Hepatocyte (in vitro differentiated cells): Measurements from ENCODE around the gene SCAMP2. TPM values are rescaled to one million over a fixed set of nuclear protein-coding genes. Genes with fewer than 3 reads are reported as not detected.

ENCODE experiments used
- DNase-seq: peaks from one replicate; pipeline ENCODE4 v3.0.0-alpha.2; 2016; ENCODE audit warnings: low spot score
- H2AFZ ChIP-seq: fragments of 200-600 bp; sonication (generic); 2 replicates; pipeline ENCODE4 v1.6.0; 2016; ENCODE audit warnings: antibody characterized with exemption, mild to moderate bottlenecking
- H3K27ac ChIP-seq: fragments of 200-600 bp; sonication (generic); 2 replicates; pipeline ENCODE4 v1.5.1; 2016; ENCODE audit warnings: mild to moderate bottlenecking
- H3K27me3 ChIP-seq: fragments of 200-600 bp; sonication (generic); 2 replicates; pipeline ENCODE4 v1.6.1; 2016
- H3K36me3 ChIP-seq: fragments of 200-600 bp; sonication (generic); replicated peaks from 2 replicates; pipeline ENCODE4 v1.5.1; 2016; ENCODE audit warnings: low read depth; ENCODE audit not compliant: insufficient read depth
- H3K4me1 ChIP-seq: fragments of 200-600 bp; sonication (generic); 2 replicates; pipeline ENCODE4 v1.5.1; 2016; ENCODE audit warnings: mild to moderate bottlenecking, moderate library complexity; ENCODE audit not compliant: insufficient read depth
- H3K4me2 ChIP-seq: fragments of 200-600 bp; sonication (generic); 2 replicates; pipeline ENCODE4 v1.6.0; 2016
- H3K4me3 ChIP-seq: fragments of 200-600 bp; sonication (generic); 2 replicates; pipeline ENCODE4 v1.5.1; 2016; ENCODE audit warnings: mild to moderate bottlenecking
- H3K79me2 ChIP-seq: fragments of 200-600 bp; sonication (generic); 2 replicates; pipeline ENCODE4 v1.6.0; 2017; ENCODE audit warnings: mild to moderate bottlenecking
- H3K9me2 ChIP-seq: fragments of 200-600 bp; sonication (generic); replicated peaks from 2 replicates; pipeline ENCODE4 v1.6.0; 2017; ENCODE audit warnings: mild to moderate bottlenecking; ENCODE audit not compliant: insufficient read depth
- H3K9me3 ChIP-seq: fragments of 200-600 bp; sonication (generic); 2 replicates; pipeline ENCODE4 v1.5.1; 2016; ENCODE audit warnings: low read depth, mild to moderate bottlenecking
- H4K20me1 ChIP-seq: fragments of 200-600 bp; sonication (generic); 2 replicates; pipeline ENCODE4 v1.6.0; 2016; ENCODE audit warnings: mild to moderate bottlenecking; ENCODE audit not compliant: insufficient read depth, poor library complexity, severe bottlenecking
- CTCF ChIP-seq: fragments of 200-600 bp; sonication (generic); IDR thresholded peaks from 2 replicates; pipeline ENCODE4 v1.5.1; 2016; ENCODE audit warnings: antibody characterized with exemption, mild to moderate bottlenecking; ENCODE audit not compliant: poor library complexity
- EZH2 ChIP-seq: fragments of 200-600 bp; sonication (generic); IDR thresholded peaks from 2 replicates; pipeline ENCODE4 v1.6.1; 2016; ENCODE audit warnings: antibody characterized with exemption, mild to moderate bottlenecking, borderline replicate concordance
- EZH2phosphoT487 ChIP-seq: fragments of 200-600 bp; sonication (generic); IDR thresholded peaks from one replicate; pipeline ENCODE4 v1.6.1; 2018; ENCODE audit warnings: antibody characterized with exemption, mild to moderate bottlenecking, low read depth, moderate library complexity; ENCODE audit not compliant: unreplicated experiment, severe bottlenecking
- WGBS: methylation state at CpG from one replicate; pipeline ENCODE4 v1.1.6; 2016; ENCODE audit warnings: low lambda C conversion rate; ENCODE audit errors: missing lambda C conversion rate; 5-methylcytosine and 5-hydroxymethylcytosine counted together
- polyA plus RNA-seq: library from polyadenylated mRNA; unstranded; fragments of >200 nt; fragmentation: Nextera tagmentation; extraction: Ambion mirVana; gene quantifications from 2 replicates; pipeline ENCODE4 v1.2.1, GENCODE V29; 2016
- total RNA-seq: library from RNA; depleted of rRNA; stranded (reverse); fragments of >200 nt; gene quantifications from 2 replicates; pipeline ENCODE4 v1.2.3, GENCODE V29; 2014

Gene SCAMP2
- total and polyA plus RNA-seq, 2 experiments from 2014 or later: 64.0 to 130 TPM

DNA sequence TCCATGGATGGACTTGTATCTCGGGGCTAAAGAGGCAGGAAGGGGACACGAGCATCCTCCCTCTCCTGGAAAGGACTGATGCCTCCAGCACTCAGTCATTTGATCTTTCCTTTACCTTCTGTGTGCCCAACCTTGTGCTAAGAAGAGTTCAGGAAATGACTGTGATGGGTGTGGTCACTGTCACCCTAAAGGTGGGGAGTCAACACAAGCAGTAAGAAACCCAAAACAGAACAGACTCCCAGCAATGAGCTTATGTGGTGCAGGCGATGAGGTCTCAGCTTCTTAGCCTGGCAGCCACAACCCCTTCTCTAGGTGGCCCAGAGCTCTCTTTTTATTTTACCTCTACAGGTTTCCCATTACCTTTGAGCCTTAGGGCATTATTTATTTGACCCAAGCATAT lies 20.5 kb upstream of the SCAMP2 start:
- Histone ChIP-seq H3K36me3 (no peaks in the 10 kb centered on the region), H2AFZ (no peak overlapping the region)
- WGBS: 97% methylated on average over 3 of the region's 3 CpGs

GRCh38 chr15:74892931-74893330 lies 19.8 kb upstream of the SCAMP2 start:
- 100% methylated on average over 2 of the region's 2 CpGs for WGBS
- no peak for TF ChIP-seq EZH2
- no peak for TF ChIP-seq EZH2phosphoT487
- TF ChIP-seq CTCF: no peak
- no peak overlapping the region for H3K27ac ChIP-seq

More for the DNA sequence above, 20.5 kb upstream of the SCAMP2 start:
- no peak overlapping the region for H3K4me3 ChIP-seq
- no peaks in the 10 kb centered on the region for H3K9me3 ChIP-seq
- no peak for DNase-seq
- no peaks in the 10 kb centered on the region for H3K9me2 ChIP-seq
- H3K27me3 ChIP-seq: no peaks in the 10 kb centered on the region
- H3K79me2 ChIP-seq: peaks cover 6% of the 10 kb centered on the region
- H4K20me1 ChIP-seq: no peaks in the 10 kb centered on the region
- peaks cover 9% of the 10 kb centered on the region for H3K4me1 ChIP-seq
- TF ChIP-seq CTCF (no peak), EZH2 (no peak), EZH2phosphoT487 (no peak)
- no peak overlapping the region for H3K27ac ChIP-seq
- no peak overlapping the region for H3K4me2 ChIP-seq

GRCh38 chr15:74892313-74892712 lies 19.1 kb upstream of the SCAMP2 start:
- no peak for TF ChIP-seq EZH2phosphoT487
- no peak for TF ChIP-seq CTCF
- no peak for TF ChIP-seq EZH2
- Histone ChIP-seq H3K4me3 (no peak overlapping the region), H4K20me1 (no peaks in the 10 kb centered on the region), H3K9me3 (no peaks in the 10 kb centered on the region), H3K9me2 (no peaks in the 10 kb centered on the region), H3K79me2 (peaks cover 6% of the 10 kb centered on the region), H3K4me2 (no peak overlapping the region), H2AFZ (no peak overlapping the region), H3K27ac (no peak overlapping the region), H3K27me3 (no peaks in the 10 kb centered on the region), H3K36me3 (no peaks in the 10 kb centered on the region), H3K4me1 (peaks cover 9% of the 10 kb centered on the region)
- DNase-seq: no peak
- WGBS: 97% methylated on average over 3 of the region's 3 CpGs

More at GRCh38 chr15:74892931-74893330, 19.8 kb upstream of the SCAMP2 start:
- H3K9me2 ChIP-seq: no peaks in the 10 kb centered on the region
- no peak for DNase-seq
- no peak overlapping the region for H2AFZ ChIP-seq
- H3K9me3 ChIP-seq: no peaks in the 10 kb centered on the region
- H3K4me1 ChIP-seq: peaks cover 9% of the 10 kb centered on the region
- H4K20me1 ChIP-seq: no peaks in the 10 kb centered on the region
- H3K4me3 ChIP-seq: no peak overlapping the region
- H3K4me2 ChIP-seq: no peak overlapping the region
- H3K79me2 ChIP-seq: peaks cover 6% of the 10 kb centered on the region
- no peaks in the 10 kb centered on the region for H3K27me3 ChIP-seq
- H3K36me3 ChIP-seq: no peaks in the 10 kb centered on the region

DNA sequence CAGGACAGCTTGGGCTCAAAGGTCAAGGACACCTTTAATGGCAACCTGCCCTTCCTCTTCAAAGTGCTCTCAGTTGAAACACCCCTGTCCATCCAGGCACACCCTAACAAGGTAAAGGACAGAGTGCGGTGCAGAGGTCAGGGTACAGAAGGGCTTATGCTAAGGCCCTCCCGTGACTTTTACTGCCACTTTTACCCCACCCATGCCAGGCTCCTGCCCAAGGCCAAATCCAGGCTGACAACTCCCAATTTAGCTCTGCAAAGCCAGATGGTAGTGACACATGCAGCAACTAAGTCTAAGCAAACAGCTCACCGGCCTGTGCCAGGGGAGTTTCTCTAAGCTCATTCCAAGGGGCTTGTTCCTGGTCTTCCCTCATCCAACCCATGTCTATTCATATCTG lies 18.3 kb upstream of the SCAMP2 start:
- 83% methylated on average over 3 of the region's 3 CpGs for WGBS
- peaks cover 9% of the 10 kb centered on the region for H3K4me1 ChIP-seq
- H3K4me2 ChIP-seq: no peak overlapping the region
- no peaks in the 10 kb centered on the region for H3K9me2 ChIP-seq
- TF ChIP-seq EZH2 (no peak), EZH2phosphoT487 (no peak), CTCF (no peak)
- H3K27ac ChIP-seq: no peak overlapping the region
- H4K20me1 ChIP-seq: no peaks in the 10 kb centered on the region
- no peaks in the 10 kb centered on the region for H3K9me3 ChIP-seq
- no peaks in the 10 kb centered on the region for H3K36me3 ChIP-seq
- H3K4me3 ChIP-seq: no peak overlapping the region
- no peaks in the 10 kb centered on the region for H3K27me3 ChIP-seq
- peaks cover 6% of the 10 kb centered on the region for H3K79me2 ChIP-seq
- no peak overlapping the region for H2AFZ ChIP-seq
- no peak for DNase-seq
